Upper lobe of right lung (tissue), 1 donor: ENCODE measurements around the gene MORC3. TPM values are rescaled to one million over a fixed set of nuclear protein-coding genes. Genes with fewer than 3 reads are reported as not detected.

Source experiments
- ATAC-seq: fragments of 200-7000 bp; cut with Tn5 transposase; one replicate; pipeline ENCODE4 v1.9.1; 2020; ENCODE audit warnings: mild to moderate bottlenecking, moderate library complexity
- DNase-seq: peaks from one replicate; pipeline ENCODE4 v3.0.0-alpha.2; 2020
- H3K27ac ChIP-seq: fragments of 200-600 bp; one replicate; pipeline ENCODE4 v1.8.0; 2022
- H3K27me3 ChIP-seq: fragments of 200-600 bp; one replicate; pipeline ENCODE4 v1.8.0; 2022; ENCODE audit warnings: mild to moderate bottlenecking
- H3K36me3 ChIP-seq: fragments of 200-600 bp; one replicate; pipeline ENCODE4 v1.8.0; 2022
- H3K4me1 ChIP-seq: fragments of 200-600 bp; one replicate; pipeline ENCODE4 v1.8.0; 2022
- H3K4me3 ChIP-seq: fragments of 200-600 bp; one replicate; pipeline ENCODE4 v1.8.0; 2022; ENCODE audit warnings: mild to moderate bottlenecking
- H3K9me3 ChIP-seq: fragments of 200-600 bp; one replicate; pipeline ENCODE4 v1.8.0; 2022
- intact Hi-C: fragments of 100-400 bp; cut with DNase I; formaldehyde crosslinking; loops from one replicate; pipeline ENCODE4 v1.11.0; 2022
- total RNA-seq: library from RNA; stranded (reverse); fragmentation: NEBNext Ultra II Directional; extraction: Animal tissue kit (Norgen Biotek cat#: 25700); gene quantifications from one replicate; pipeline ENCODE4 v1.2.1, GENCODE V29; 2021
- TF ChIP-seq, protein P1 (sequence below): fragments of 200-600 bp; IDR thresholded peaks from one replicate; pipeline ENCODE4 v1.8.0; 2022; ENCODE audit warnings: antibody characterized with exemption
- donor health status: DM: no; HTN: yes; CAD: no; lungs with severe emphysema.

MORC3 gene
- total RNA-seq, 1 donor from 2014 or later: 32.3 TPM

DNA sequence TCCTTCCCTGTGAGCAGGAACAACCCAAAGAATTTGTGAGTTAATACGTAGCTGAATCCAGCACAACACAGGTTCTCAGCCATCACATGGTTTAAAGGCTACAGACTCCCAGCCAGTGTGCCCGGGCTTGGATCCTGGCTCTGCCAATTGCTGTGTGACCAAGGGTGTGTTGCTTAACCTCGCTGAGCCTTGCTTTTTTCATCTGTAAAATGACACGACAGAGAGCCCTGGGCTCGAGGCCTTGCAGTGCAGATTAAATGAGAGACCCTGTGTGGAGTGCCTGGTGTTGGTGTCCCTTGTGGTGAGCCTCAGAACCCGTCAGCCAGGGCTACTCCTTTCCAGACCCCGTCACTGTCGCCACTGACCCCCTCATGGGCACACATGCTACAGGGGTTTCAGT is 104.6 kb downstream of the MORC3 start:
- intact Hi-C loops: no loop called here
- Histone ChIP-seq H3K4me3 (no peak overlapping the region), H3K9me3 (no peaks in the 10 kb centered on the region), H3K36me3 (no peaks in the 10 kb centered on the region), H3K4me1 (peaks cover 7% of the 10 kb centered on the region), H3K27ac (no peak overlapping the region), H3K27me3 (no peaks in the 10 kb centered on the region)
- DNase-seq (no peak), ATAC-seq (no peak)
- TF ChIP-seq, protein P1, sequence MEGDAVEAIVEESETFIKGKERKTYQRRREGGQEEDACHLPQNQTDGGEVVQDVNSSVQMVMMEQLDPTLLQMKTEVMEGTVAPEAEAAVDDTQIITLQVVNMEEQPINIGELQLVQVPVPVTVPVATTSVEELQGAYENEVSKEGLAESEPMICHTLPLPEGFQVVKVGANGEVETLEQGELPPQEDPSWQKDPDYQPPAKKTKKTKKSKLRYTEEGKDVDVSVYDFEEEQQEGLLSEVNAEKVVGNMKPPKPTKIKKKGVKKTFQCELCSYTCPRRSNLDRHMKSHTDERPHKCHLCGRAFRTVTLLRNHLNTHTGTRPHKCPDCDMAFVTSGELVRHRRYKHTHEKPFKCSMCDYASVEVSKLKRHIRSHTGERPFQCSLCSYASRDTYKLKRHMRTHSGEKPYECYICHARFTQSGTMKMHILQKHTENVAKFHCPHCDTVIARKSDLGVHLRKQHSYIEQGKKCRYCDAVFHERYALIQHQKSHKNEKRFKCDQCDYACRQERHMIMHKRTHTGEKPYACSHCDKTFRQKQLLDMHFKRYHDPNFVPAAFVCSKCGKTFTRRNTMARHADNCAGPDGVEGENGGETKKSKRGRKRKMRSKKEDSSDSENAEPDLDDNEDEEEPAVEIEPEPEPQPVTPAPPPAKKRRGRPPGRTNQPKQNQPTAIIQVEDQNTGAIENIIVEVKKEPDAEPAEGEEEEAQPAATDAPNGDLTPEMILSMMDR: no peak

DNA sequence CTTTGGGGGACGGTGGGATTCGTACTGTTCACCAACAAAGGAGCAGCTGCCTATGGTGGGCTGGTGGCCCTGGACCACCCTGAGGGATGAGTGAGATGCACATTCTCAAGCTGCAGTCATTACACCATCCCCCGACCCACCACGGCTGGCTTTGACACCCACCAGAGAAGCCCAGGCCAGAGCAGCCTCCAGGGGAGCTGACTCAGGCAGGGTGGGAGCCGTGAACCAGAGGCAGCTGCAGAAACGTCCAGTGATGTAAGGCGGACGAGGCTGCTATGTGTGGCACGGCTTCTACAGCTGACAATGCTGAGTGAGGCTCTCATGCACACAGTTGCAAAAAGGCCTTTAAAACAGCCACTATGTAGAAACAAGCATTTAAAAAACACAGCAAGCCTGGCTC is 105.3 kb downstream of the MORC3 start:
- TF ChIP-seq, protein P1: no peak
- intact Hi-C loops: no loop called here
- H3K9me3 ChIP-seq: no peaks in the 10 kb centered on the region
- H3K36me3 ChIP-seq: no peaks in the 10 kb centered on the region
- no peak overlapping the region for H3K4me3 ChIP-seq
- DNase-seq: no peak
- peaks cover 7% of the 10 kb centered on the region for H3K4me1 ChIP-seq
- no peak for ATAC-seq
- no peak overlapping the region for H3K27ac ChIP-seq
- no peaks in the 10 kb centered on the region for H3K27me3 ChIP-seq

Other genes with a start within 250 kb of the MORC3 start
- 4.1 TPM for gene CBR3, start 185.1 kb upstream of the MORC3 start, total RNA-seq
- 19.0 TPM for gene DOP1B, start 163.4 kb upstream of the MORC3 start, total RNA-seq
- gene CHAF1B, start 65.2 kb downstream of the MORC3 start, total RNA-seq: 0.67 TPM
- gene CLDN14, start 159.9 kb downstream of the MORC3 start, total RNA-seq: not detected